Neural cell (in vitro differentiated cells): ENCODE data around the gene MYO18B.

Source experiments
- CTCF ChIP-seq: fragments of 450-650 bp; IDR thresholded peaks from 2 replicates; pipeline ENCODE4 v1.5.1; 2014; ENCODE audit warnings: antibody characterized with exemption, mild to moderate bottlenecking, moderate library complexity; ENCODE audit not compliant: poor library complexity, severe bottlenecking
- EP300 ChIP-seq: fragments of 450-650 bp; conservative IDR thresholded peaks from 2 replicates; pipeline ENCODE4 v1.6.1; 2014; ENCODE audit warnings: antibody characterized with exemption, mild to moderate bottlenecking, moderate library complexity; ENCODE audit not compliant: poor library complexity, severe bottlenecking
- EZH2 ChIP-seq: fragments of 200-600, 300-800 bp; shearing (Covaris generic), sonication (generic); IDR thresholded peaks from 2 replicates; pipeline ENCODE4 v1.6.1; 2014; ENCODE audit warnings: antibody characterized with exemption, low read length, borderline replicate concordance, mild to moderate bottlenecking; ENCODE audit not compliant: insufficient read depth, poor library complexity, severe bottlenecking
- POLR2AphosphoS5 ChIP-seq: IDR thresholded peaks from 2 replicates; pipeline ENCODE4 v1.6.1; 2012
- RAD21 ChIP-seq: fragments of 450-650 bp; conservative IDR thresholded peaks from 2 replicates; pipeline ENCODE4 v1.6.1; 2014; ENCODE audit warnings: antibody characterized with exemption, mild to moderate bottlenecking, moderate library complexity
- REST ChIP-seq: IDR thresholded peaks from 2 replicates; pipeline ENCODE4 v1.6.1; 2012; ENCODE audit warnings: borderline replicate concordance
- SMC3 ChIP-seq: fragments of 450-650 bp; conservative IDR thresholded peaks from 2 replicates; pipeline ENCODE4 v1.6.1; 2014; ENCODE audit warnings: antibody characterized with exemption, mild to moderate bottlenecking, moderate library complexity; ENCODE audit not compliant: poor library complexity
- TAF1 ChIP-seq: IDR thresholded peaks from 2 replicates; pipeline ENCODE4 v1.6.1; 2012; ENCODE audit warnings: low read depth

GRCh38 chr22:25694196-25694907 lies 47.6 kb upstream of the MYO18B start:
- TF ChIP-seq CTCF = no peak
- TF ChIP-seq EZH2 = no peak
- no peak for TF ChIP-seq POLR2AphosphoS5
- no peak for TF ChIP-seq RAD21
- no peak for TF ChIP-seq SMC3
- no peak for TF ChIP-seq TAF1
- no peak for TF ChIP-seq EP300
- no peak for TF ChIP-seq REST
